GM21381 (cell line): ENCODE data around the gene AIFM1.
"Not testable (repeated sequence)": the region's sequence is repeated elsewhere in the genome, so short reads cannot be mapped to it uniquely, and the experiment has no call there.

Experiments
- ATAC-seq: cut with Tn5 transposase; IDR thresholded peaks from one replicate; pipeline ENCODE4 v1.9.1; 2021; ENCODE audit warnings: mild to moderate bottlenecking, moderate library complexity; ENCODE audit not compliant: unreplicated experiment

AIFM1 gene

GRCh38 chrX:130120746-130121504, 44.7 kb downstream of the AIFM1 start:
- ATAC-seq: peak; percentile 67

DNA sequence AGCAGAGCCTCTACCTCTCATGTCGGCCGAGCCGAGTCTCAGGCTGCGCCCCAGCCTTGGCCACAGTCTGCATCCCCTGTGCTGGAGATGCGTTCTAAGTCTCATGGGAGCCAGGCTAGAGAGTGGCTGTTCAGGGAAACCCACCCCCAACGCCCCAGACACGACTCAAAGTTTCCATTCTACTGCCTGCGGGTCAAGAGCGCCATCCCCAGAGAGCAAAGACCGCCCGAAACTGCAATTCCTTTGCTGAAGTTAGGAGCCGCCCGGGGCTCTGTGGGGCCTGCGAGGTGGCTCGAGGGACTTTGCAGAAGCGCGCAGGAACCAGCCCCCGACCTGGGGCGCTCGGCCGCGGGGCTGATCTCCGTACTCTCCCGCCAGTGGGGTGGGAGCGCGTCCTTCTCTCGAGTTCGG, 45.3 kb downstream of the AIFM1 start:
- peak; percentile 25 for ATAC-seq

DNA sequence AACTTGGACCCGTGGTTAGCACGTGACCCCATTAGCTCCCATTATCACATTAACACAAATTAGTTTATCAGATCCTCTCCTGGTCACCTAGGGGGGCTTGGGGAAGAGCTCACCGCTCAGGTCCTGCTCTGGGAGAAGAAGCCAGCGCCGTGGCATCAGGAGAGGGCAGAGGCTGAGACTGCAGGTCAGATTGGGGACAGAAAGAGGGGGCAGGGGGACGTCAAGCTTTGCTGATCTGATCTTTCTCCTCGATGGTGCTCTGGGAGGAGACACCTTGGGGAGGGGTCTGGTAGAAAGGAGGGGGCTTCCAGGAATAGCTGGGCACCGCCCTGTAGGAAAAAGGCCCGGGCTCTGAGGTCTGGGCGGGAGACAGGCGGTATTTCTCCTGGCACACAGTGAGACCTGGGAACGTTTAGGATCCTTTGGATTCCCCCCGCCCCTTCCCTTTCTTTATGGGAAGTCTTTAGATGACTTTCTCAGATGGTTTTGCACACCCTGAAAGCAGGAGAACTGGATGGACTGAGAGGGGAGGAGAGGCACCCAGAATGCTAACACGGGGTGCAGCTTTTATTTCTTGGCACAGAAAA, 46.2 kb downstream of the AIFM1 start:
- ATAC-seq: no peak

- no peak for ATAC-seq
Observed at GRCh38 chrX:130118441-130119311, 47.0 kb downstream of the AIFM1 start.

- ATAC-seq: no peak
Observed at GRCh38 chrX:130117166-130117565, 48.5 kb downstream of the AIFM1 start.

DNA sequence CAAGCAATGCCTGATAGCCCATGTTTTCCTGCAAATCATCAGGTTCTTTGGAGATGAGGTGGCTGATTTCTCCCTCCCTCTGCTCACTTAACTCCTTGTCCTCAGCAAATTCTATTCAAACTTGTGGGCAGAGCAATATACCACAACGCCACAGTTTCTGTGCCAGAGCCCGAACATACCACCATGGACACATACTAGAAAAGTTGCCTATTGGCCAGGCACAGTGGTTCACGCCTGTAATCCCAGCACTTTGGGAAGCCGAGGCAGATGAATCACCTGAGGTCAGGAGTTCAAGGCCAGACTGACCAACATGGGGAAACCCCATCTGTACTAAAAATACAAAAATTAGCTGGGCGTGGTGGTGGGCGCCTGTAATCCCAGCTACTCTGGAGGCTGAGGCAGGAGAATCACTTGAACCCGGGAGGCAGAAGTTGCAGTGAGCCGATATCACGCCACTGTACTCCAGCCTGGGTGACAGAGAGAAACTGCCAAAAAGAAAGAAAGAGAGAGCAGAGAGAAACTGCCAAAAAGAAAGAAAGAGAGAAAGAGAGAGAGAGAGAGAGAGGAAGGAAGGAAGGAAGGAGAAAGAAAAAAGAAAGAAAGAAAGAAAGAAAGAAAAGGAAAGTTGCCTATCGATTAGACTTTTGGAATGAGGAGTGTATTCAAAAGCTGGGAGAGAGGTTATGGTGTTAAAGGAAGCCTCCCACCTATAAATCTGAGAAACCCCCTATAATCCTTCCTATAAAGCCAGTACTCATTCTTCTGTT, 50.3 kb downstream of the AIFM1 start:
- not testable (repeated sequence) for ATAC-seq

DNA sequence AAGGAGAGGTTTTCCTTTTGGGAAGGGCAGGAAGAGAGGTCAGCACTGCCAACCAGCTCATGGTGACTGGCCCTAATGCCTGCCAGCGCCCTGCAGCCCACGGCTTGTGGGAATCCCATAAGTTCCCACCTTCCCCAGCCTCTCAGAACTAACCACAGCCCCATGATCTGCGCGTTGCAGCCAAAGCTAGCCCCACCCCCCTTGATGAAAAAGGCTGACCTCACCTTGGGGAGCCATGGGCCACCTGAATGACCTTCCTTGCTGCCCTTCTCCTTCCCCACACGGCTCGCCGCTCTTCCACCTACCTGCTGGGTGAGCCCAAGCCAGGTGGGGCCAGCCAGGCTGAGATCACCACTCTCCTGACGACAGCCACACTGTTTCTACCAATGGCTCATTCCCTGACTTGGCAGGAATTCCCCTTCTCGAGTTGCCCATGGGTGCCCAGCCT, 51.5 kb downstream of the AIFM1 start:
- no peak for ATAC-seq

- no peak for ATAC-seq
Observed at GRCh38 chrX:130111220-130112154, 54.2 kb downstream of the AIFM1 start.

GRCh38 chrX:130110379-130111219, 55.0 kb downstream of the AIFM1 start, which contains the start of gene ELF4:
Gene ELF4 (minus strand): TSS chrX:130110497. CDS start chrX:130081330, 29,167 bp downstream.
- ATAC-seq: peak; percentile 31

GRCh38 chrX:130109429-130110378, 55.9 kb downstream of the AIFM1 start:
- no peak for ATAC-seq

GRCh38 chrX:130108647-130109428, 56.8 kb downstream of the AIFM1 start:
- peak; percentile 72 for ATAC-seq

- no peak for ATAC-seq
Observed at GRCh38 chrX:130106071-130106470, 59.6 kb downstream of the AIFM1 start.

DNA sequence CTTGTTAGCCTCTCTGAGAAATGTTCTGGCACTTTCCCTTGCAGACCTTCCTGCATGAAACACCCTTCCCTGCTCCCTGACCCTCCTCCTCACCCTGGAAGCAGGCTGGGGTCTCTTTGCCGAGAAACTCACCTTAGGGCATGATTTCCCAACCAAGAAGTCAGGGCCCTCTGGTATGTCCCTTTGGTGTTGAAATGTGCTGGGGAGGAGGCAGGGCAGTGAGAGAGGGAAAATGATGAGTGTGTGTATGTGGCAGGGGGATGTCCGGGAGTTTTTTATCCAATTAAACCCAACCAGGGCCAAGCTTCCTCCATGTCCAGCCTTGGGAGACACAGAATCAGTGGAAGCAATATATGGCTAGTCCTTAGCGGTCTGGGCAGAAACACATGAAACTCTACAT, 60.4 kb downstream of the AIFM1 start:
- no peak for ATAC-seq

DNA sequence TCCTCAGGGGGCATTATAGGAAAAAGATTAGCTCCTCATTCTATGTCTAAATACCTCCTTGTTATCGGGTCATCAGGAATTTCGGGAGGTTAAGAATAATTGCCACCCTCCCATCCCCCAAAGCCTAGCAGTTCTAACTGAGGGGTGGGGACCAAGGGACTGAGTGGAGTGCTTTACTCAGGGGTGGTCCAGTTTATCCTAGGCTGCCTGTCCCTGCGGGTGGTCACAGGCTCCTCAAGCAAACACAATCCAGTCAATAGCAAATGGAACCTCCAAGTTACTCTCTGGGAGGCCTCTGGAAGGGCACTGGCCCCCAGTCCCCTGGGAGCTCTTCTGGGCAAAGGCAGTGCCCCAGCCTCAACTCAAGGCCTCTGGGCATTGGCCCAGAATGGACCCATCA, 62.0 kb downstream of the AIFM1 start:
- ATAC-seq: no peak

DNA sequence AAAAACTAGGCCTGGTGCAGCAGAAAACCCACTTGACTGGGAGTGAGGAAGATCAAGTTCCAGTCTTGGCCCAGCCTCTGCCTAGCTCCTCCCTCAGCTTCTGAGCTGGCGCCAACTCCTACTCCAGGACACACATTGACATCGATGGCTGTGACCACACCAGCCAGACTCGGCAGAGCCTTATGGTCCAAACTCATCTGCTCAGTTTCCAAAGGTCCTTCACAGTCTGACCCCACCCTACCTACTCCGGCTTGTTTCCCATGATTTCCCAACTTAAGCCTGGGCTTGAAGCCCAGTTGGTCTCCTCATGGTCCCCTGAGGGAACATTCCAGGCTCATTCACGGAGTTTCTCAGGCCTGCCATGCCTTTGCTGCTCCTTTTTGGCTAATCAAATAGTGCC, 65.5 kb downstream of the AIFM1 start:
- ATAC-seq: no peak

- ATAC-seq: no peak
Observed at GRCh38 chrX:130098210-130098552, 67.5 kb downstream of the AIFM1 start.
